ENCODE measurements around the gene STAG3. TPM values are rescaled to one million over a fixed set of nuclear protein-coding genes. Genes with fewer than 3 reads are reported as not detected.
A peak's percentile ranks its signal among the peaks of the same experiment; 100 is the strongest.
"Not testable (repeated sequence)": the region's sequence is repeated elsewhere in the genome, so short reads cannot be mapped to it uniquely, and the experiment has no call there.

The STAG3 gene
- total and polyA plus RNA-seq, 2 of the 8 experiments (the other 6 are each of a cell fraction or from before 2014, with no cell fraction given): 1.3 to 3.3 TPM

DNA sequence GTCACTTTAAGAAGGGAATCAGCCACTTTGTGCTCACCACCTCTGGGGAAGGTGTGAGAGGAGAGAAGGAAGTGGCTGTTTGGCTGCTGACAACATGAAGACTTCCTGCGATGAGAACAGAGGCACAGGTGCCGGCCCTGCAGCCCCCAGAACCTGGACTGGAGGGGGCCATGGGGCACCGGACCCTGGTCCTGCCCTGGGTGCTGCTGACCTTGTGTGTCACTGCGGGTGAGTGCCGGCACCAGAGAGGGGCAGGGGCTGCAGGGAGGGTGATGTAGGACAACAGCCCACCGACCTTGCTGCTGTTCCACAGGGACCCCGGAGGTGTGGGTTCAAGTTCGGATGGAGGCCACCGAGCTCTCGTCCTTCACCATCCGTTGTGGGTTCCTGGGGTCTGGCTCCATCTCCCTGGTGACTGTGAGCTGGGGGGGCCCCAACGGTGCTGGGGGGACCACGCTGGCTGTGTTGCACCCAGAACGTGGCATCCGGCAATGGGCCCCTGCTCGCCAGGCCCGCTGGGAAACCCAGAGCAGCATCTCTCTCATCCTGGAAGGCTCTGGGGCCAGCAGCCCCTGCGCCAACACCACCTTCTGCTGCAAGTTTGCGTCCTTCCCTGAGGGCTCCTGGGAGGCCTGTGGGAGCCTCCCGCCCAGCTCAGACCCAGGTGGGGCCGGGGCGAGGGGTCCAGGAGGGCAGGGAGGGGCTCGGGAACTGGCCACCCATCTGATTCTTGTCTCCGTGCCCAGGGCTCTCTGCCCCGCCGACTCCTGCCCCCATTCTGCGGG is 42.3 kb downstream of the STAG3 start, which contains the start of gene PVRIG:
Gene PVRIG (plus strand): TSS at position 149 of the 785 bp plus-strand sequence. CDS start 22 bp downstream, at position 171.
- H2BK5ac ChIP-seq (ENCODE audit: low read depth, low read length); H3K4ac ChIP-seq (replicated peaks; ENCODE audit: insufficient read length, low read depth, low read length); H2BK120ac ChIP-seq (replicated peaks; ENCODE audit: low read depth, low read length); H4K20me1 ChIP-seq (replicated peaks in 1 of 2; ENCODE audit: control insufficient read depth in 1 of 2, insufficient read depth in 2 of 2, low read length in 2 of 2); H3K23ac ChIP-seq (ENCODE audit: insufficient read length); H3K27me3 ChIP-seq (replicated peaks in 1 of 4; ENCODE audit: control insufficient read depth in 3 of 4, extremely low read depth in 1 of 4, insufficient read depth in 3 of 4, low read length in 3 of 4); FAIRE-seq; H3K23me2 ChIP-seq (ENCODE audit: low read depth, low read length); H2BK12ac ChIP-seq (ENCODE audit: low read depth, low read length); H2BK15ac ChIP-seq (ENCODE audit: low read length); H3K18ac ChIP-seq (ENCODE audit: extremely low read depth, low read length); H3K9me3 ChIP-seq (ENCODE audit: insufficient read depth in 2 of 2, low read depth in 1 of 2, low read length in 1 of 2); H3K36me3 ChIP-seq (ENCODE audit: control insufficient read depth in 2 of 4, insufficient read depth in 4 of 4, low read length in 3 of 4); H2AFZ ChIP-seq (ENCODE audit: low read length); H3K4me3 ChIP-seq (ENCODE audit: extremely low read depth in 1 of 4, insufficient read depth in 2 of 4, low read depth in 3 of 4, low read length in 4 of 4); H4K5ac ChIP-seq (ENCODE audit: insufficient read length, low read depth, low read length); H3K9ac ChIP-seq (replicated peaks in 1 of 4; ENCODE audit: extremely low read depth in 1 of 4, low read depth in 3 of 4, low read length in 3 of 4); H2AK5ac ChIP-seq (ENCODE audit: low read depth, low read length); DNase-seq (ENCODE audit: low read depth in 1 of 2, low spot score in 2 of 2); H3K14ac ChIP-seq (ENCODE audit: insufficient read length); H3K79me2 ChIP-seq (ENCODE audit: control insufficient read depth in 1 of 2, insufficient read depth in 2 of 2, low read length in 2 of 2); H3K56ac ChIP-seq (replicated peaks; ENCODE audit: insufficient read length, low read depth, low read length); H3K27ac ChIP-seq (ENCODE audit: low read depth, low read length); H3K4me2 ChIP-seq (ENCODE audit: insufficient read depth in 1 of 2, low read depth in 2 of 2, low read length in 2 of 2); H3K79me1 ChIP-seq (ENCODE audit: low read depth, low read length); H3K4me1 ChIP-seq (replicated peaks in 1 of 4; ENCODE audit: control insufficient read depth in 3 of 4, insufficient read depth in 4 of 4, low read length in 3 of 4); H2BK20ac ChIP-seq (ENCODE audit: low read length); H4K91ac ChIP-seq (replicated peaks; ENCODE audit: insufficient read length, low read length): not testable (repeated sequence)
- peak within 1 kb of the TSS; percentile 68; the same call in 1 of the 2 replicates for H4K8ac ChIP-seq (ENCODE audit: extremely low read depth, insufficient read depth, low read length)
- ChIA-PET CTCF (ENCODE audit: partially characterized antibody) (interaction anchor here (1.4 to 5.1 kb wide), 3 partner anchors 37 to 88 kb away, joined by 3 to 47 read pairs (median 4); no protein-coding TSS in a partner anchor), POLR2A (ENCODE audit: partially characterized antibody) (interaction anchor here (0.6 to 1.2 kb wide), 2 partner anchors 10 to 118 kb away, joined by 3 read pairs; no protein-coding TSS in a partner anchor)
- WGBS, 2 experiments (ENCODE audit: extremely low coverage in 1 of 2, insufficient coverage in 1 of 2, insufficient read length in 1 of 2, insufficient replicate concordance in 2 of 2, low coverage in 1 of 2, low lambda C conversion rate in 2 of 2, missing lambda C conversion rate in 1 of 2): 91% methylated on average over 17 of the region's 27 CpGs; no CpG with 5 or more reads in 1 of the 2 experiments

Measured in H1 (cell line).